GM19467 (cell line): ENCODE results near the gene VEGFA.

Source experiments
- ATAC-seq: cut with Tn5 transposase; IDR thresholded peaks from one replicate; pipeline ENCODE4 v1.9.1; 2021; ENCODE audit warnings: mild to moderate bottlenecking, moderate library complexity; ENCODE audit not compliant: unreplicated experiment

The VEGFA gene

GRCh38 chr6:43738877-43739641, 31.0 kb upstream of the VEGFA start:
- ATAC-seq, result no peak

- ATAC-seq, result no peak
Observed at GRCh38 chr6:43739642-43740091, 30.3 kb upstream of the VEGFA start.

- no peak for ATAC-seq
Observed at GRCh38 chr6:43740321-43740960, 29.6 kb upstream of the VEGFA start.

GRCh38 chr6:43740961-43741764, 28.8 kb upstream of the VEGFA start:
- ATAC-seq, result no peak

- ATAC-seq, result no peak
Observed at GRCh38 chr6:43741829-43742228, 28.2 kb upstream of the VEGFA start.

GRCh38 chr6:43742285-43742684, 27.7 kb upstream of the VEGFA start:
- ATAC-seq, result no peak

- ATAC-seq, result no peak
Observed at GRCh38 chr6:43742931-43743632, 26.9 kb upstream of the VEGFA start.

GRCh38 chr6:43743682-43744381, 26.2 kb upstream of the VEGFA start:
- ATAC-seq, result no peak

- ATAC-seq, result no peak
Observed at GRCh38 chr6:43744491-43744890, 25.5 kb upstream of the VEGFA start.

GRCh38 chr6:43744931-43745727, 24.9 kb upstream of the VEGFA start:
- no peak for ATAC-seq

- no peak for ATAC-seq
Observed at GRCh38 chr6:43746071-43746470, 23.9 kb upstream of the VEGFA start.

- ATAC-seq, result no peak
Observed at GRCh38 chr6:43746613-43747102, 23.4 kb upstream of the VEGFA start.

- no peak for ATAC-seq
Observed at GRCh38 chr6:43747784-43748183, 22.2 kb upstream of the VEGFA start.

- no peak for ATAC-seq
Observed at GRCh38 chr6:43748765-43749164, 21.2 kb upstream of the VEGFA start.

- no peak for ATAC-seq
Observed at GRCh38 chr6:43749461-43749860, 20.6 kb upstream of the VEGFA start.

- ATAC-seq, result no peak
Observed at GRCh38 chr6:43750622-43751021, 19.4 kb upstream of the VEGFA start.

GRCh38 chr6:43753570-43754183, 16.3 kb upstream of the VEGFA start:
- no peak for ATAC-seq

- ATAC-seq, result no peak
Observed at GRCh38 chr6:43757966-43758616, 11.9 kb upstream of the VEGFA start.
